Muscle of leg (tissue), 9 donors: ENCODE measurements around the gene CLEC5A. TPM values are rescaled to one million over a fixed set of nuclear protein-coding genes. Genes with fewer than 3 reads are reported as not detected.

Source experiments
- polyA plus RNA-seq, 8 donors: library from polyadenylated mRNA; unstranded; fragments of 120-200 nt; gene quantifications; one replicate each; pipeline versions ENCODE4 v1.2.1 to v1.2.3, GENCODE V29; 2013; ENCODE audit warnings: inconsistent platforms in 1 of 8, low replicate concordance in 1 of 8; ENCODE audit not compliant: insufficient read length in 8 of 8, insufficient read depth in 1 of 8
- total RNA-seq: library from RNA; stranded (reverse); fragments of 120-200 nt; gene quantifications from one replicate; pipeline ENCODE4 v1.2.4, GENCODE V29; 2013

CLEC5A gene
- total and polyA plus RNA-seq, 9 donors = 0.13 to 0.32 (median 0.24) TPM

Other genes with a start within 250 kb of the CLEC5A start
- gene DENND11, start 244.8 kb downstream of the CLEC5A start, total RNA-seq = 8.7 TPM
- gene DENND11, start 244.8 kb downstream of the CLEC5A start, polyA plus RNA-seq = 10 to 100 TPM in 1 of 8 donors, 1 to 10 TPM in 7; 6.3 to 10.1 (median 7.6) TPM
- 0.09 TPM for gene WEE2, start 238.6 kb downstream of the CLEC5A start, total RNA-seq
- gene WEE2, start 238.6 kb downstream of the CLEC5A start, polyA plus RNA-seq = under 1 TPM in 3 of 8 donors, not detected in 5; 0.06 to 0.44 (median 0.12) TPM
- 134 TPM for gene SSBP1, start 208.6 kb downstream of the CLEC5A start, total RNA-seq
- 100 to 1,000 TPM in 4 of 8 donors, 10 to 100 TPM in 4; 89.1 to 108 (median 99.8) TPM for gene SSBP1, start 208.6 kb downstream of the CLEC5A start, polyA plus RNA-seq
- gene TAS2R3, start 182.9 kb downstream of the CLEC5A start, total RNA-seq = 1.5 TPM
- gene TAS2R3, start 182.9 kb downstream of the CLEC5A start, polyA plus RNA-seq = under 1 TPM in 7 of 8 donors, not detected in 1; 0.12 to 0.65 (median 0.36) TPM
- 1.5 TPM for gene TAS2R4, start 170.3 kb downstream of the CLEC5A start, total RNA-seq
- 1 to 10 TPM in 2 of 8 donors, under 1 TPM in 6; 0.26 to 2.2 (median 0.83) TPM for gene TAS2R4, start 170.3 kb downstream of the CLEC5A start, polyA plus RNA-seq
- 1.1 TPM for gene TAS2R5, start 156.8 kb downstream of the CLEC5A start, total RNA-seq
- 1 to 10 TPM in 5 of 8 donors, under 1 TPM in 3; 0.61 to 2.5 (median 1.4) TPM for gene TAS2R5, start 156.8 kb downstream of the CLEC5A start, polyA plus RNA-seq
- not detected for gene PRSS37, start 105.5 kb downstream of the CLEC5A start, total RNA-seq
- gene PRSS37, start 105.5 kb downstream of the CLEC5A start, polyA plus RNA-seq = under 1 TPM in 4 of 8 donors, not detected in 4; 0.10 to 0.19 (median 0.13) TPM
- gene OR9A4, start 30.6 kb downstream of the CLEC5A start, total RNA-seq = not detected
- under 1 TPM in 1 of 8 donors, not detected in 7; 0.21 TPM for gene OR9A4, start 30.6 kb downstream of the CLEC5A start, polyA plus RNA-seq
- gene TAS2R38, start 26.8 kb upstream of the CLEC5A start, total RNA-seq = not detected
- gene TAS2R38, start 26.8 kb upstream of the CLEC5A start, polyA plus RNA-seq = under 1 TPM in 4 of 8 donors, not detected in 4; 0.11 to 0.38 (median 0.21) TPM
- 0.13 TPM for gene MGAM, start 48.9 kb upstream of the CLEC5A start, total RNA-seq
- gene MGAM, start 48.9 kb upstream of the CLEC5A start, polyA plus RNA-seq = under 1 TPM; 0.15 to 0.57 (median 0.33) TPM
- under 0.01 TPM for gene MGAM2, start 164.7 kb upstream of the CLEC5A start, total RNA-seq
- gene MGAM2, start 164.7 kb upstream of the CLEC5A start, polyA plus RNA-seq = 1 to 10 TPM in 1 of 8 donors, under 1 TPM in 6, not detected in 1; 0.04 to 2.1 (median 0.07) TPM